K562 (cell line): Measurements from ENCODE around the gene ARHGAP26. TPM values are rescaled to one million over a fixed set of nuclear protein-coding genes. Genes with fewer than 3 reads are reported as not detected.

Experiments used
- polyA plus RNA-seq, 8 experiments: library from polyadenylated mRNA; depleted of rRNA in 4 of 8; stranded (reverse) in 5 of 8; unstranded in 3 of 8; fragments of >200 nt; fragmentation: Nextera tagmentation in 2 of 8; fragmentation: Illumina TruSeq in 1 of 8; extraction: Ambion mirVana in 2 of 8; extraction: Trizol in 1 of 8; gene quantifications; 2 replicates each; pipeline versions ENCODE4 v1.2.1 to v1.2.3, GENCODE V29; 2011 to 2014; ENCODE audit warnings: inconsistent platforms in 1 of 8, missing spikeins in 1 of 8
- total RNA-seq, 7 experiments: library from RNA; depleted of rRNA in 6 of 7; stranded (reverse); fragments of >200 nt in 6 of 7; fragmentation: Illumina TruSeq in 2 of 7; extraction: Trizol in 2 of 7; gene quantifications; 2 replicates each; pipeline versions ENCODE4 v1.2.1 to v1.2.3, GENCODE V29; 2011 to 2021; ENCODE audit warnings: low replicate concordance in 1 of 7
- TF ChIP-seq, protein P1 (sequence below), 2 experiments: fragments of 450-650 bp; formaldehyde crosslinking in 1 of 2; IDR thresholded peaks; 2 replicates each; pipeline versions ENCODE4 v1.4.0 to v1.6.1; 2014 to 2020; ENCODE audit warnings: mild to moderate bottlenecking in 2 of 2, borderline replicate concordance in 1 of 2, low read depth in 1 of 2

ARHGAP26 gene
- total and polyA plus RNA-seq, 9 of the 15 experiments (the other 6 are each of a cell fraction or from before 2014, with no cell fraction given), result 0.13 to 1.1 (median 0.55) TPM

DNA sequence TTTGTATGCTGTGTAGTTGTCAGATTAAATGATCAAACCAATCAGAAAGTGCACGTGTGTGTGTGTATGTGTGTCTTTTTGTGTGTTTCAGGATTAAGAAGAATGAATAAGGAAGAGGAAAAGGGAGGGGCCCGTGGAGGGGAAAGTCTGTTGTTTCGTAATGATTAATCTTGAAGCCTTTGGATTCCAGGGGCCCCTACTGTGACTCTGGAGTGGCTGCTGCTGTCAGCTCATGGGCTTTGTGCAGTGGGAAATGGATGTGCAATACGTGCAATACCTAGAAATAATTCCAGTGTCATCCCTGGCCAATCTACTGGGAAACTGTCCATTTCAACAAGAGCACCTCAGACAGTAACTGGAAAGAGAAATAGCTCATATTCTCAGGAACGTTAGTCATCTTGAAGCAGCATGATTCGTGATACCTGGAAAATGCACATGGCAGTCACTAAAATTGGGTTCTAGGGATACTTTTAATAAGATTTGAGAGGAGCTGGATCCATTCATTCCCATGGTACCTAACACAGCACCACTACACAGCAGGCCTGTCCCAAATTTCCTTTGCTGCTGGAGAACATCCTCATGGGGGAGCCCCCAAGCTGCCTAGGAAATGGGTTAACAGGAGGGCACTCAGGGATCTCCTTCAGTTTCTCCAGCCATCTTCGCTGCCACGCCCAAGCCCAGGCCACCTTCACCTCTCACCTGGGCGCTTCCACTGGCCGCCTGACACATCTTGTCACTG, 447.1 kb downstream of the ARHGAP26 start (continued):
- TF ChIP-seq, protein P1, sequence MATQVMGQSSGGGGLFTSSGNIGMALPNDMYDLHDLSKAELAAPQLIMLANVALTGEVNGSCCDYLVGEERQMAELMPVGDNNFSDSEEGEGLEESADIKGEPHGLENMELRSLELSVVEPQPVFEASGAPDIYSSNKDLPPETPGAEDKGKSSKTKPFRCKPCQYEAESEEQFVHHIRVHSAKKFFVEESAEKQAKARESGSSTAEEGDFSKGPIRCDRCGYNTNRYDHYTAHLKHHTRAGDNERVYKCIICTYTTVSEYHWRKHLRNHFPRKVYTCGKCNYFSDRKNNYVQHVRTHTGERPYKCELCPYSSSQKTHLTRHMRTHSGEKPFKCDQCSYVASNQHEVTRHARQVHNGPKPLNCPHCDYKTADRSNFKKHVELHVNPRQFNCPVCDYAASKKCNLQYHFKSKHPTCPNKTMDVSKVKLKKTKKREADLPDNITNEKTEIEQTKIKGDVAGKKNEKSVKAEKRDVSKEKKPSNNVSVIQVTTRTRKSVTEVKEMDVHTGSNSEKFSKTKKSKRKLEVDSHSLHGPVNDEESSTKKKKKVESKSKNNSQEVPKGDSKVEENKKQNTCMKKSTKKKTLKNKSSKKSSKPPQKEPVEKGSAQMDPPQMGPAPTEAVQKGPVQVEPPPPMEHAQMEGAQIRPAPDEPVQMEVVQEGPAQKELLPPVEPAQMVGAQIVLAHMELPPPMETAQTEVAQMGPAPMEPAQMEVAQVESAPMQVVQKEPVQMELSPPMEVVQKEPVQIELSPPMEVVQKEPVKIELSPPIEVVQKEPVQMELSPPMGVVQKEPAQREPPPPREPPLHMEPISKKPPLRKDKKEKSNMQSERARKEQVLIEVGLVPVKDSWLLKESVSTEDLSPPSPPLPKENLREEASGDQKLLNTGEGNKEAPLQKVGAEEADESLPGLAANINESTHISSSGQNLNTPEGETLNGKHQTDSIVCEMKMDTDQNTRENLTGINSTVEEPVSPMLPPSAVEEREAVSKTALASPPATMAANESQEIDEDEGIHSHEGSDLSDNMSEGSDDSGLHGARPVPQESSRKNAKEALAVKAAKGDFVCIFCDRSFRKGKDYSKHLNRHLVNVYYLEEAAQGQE (IDR thresholded peaks at IDR 0.05; ENCODE audit: borderline replicate concordance), result peak; percentile 51; the same call in 1 of the 2 replicates
- TF ChIP-seq, protein P1 (CRISPR knock-in tag; IDR thresholded peaks at IDR 0.05; ENCODE audit: low read depth), result no peak
